ENCODE results near the gene CFAP161.

CFAP161 gene

GRCh38 chr15:81197255-81197630 lies 63.2 kb downstream of the CFAP161 start:
- peaks cover 46% of the 10 kb centered on the region for H3K27me3 Mint-ChIP-seq
- ATAC-seq = no peak
- H3K4me3 Mint-ChIP-seq = no peak overlapping the region
- no peaks in the 10 kb centered on the region for H3K36me3 Mint-ChIP-seq
- no peaks in the 10 kb centered on the region for H3K4me1 Mint-ChIP-seq
- no peak overlapping the region for H3K27ac Mint-ChIP-seq
- no peaks in the 10 kb centered on the region for H3K9me3 Mint-ChIP-seq

DNA sequence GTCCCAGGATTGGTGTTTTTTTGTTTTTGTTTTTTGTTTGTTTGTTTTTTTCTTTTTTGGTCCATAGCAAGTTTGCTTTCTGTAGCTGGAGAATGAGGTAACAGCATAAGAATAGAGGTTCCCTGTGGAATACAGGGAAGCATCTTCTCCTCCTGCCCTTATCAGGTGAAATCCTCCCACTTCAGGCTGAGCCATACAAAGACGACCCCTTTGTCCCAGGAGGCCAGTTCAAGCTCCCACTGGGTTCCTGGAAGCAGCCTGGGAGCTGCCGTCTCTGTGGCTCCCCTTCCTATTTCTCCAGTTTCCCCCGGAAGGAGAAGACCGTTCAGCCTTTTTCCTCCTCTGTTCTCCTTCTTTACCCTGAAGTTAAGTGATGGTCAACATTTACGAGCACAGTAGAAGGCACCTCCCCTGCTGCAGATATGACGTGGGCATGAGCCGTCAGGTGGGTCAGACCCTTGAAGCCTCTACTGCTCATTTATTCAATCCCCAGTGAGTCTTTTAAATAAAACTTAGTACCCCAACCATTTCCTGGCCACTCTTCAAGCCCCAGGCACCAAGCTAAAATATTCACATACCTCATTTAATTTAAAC lies 63.7 kb downstream of the CFAP161 start:
- Mint-ChIP-seq H3K36me3 (no peaks in the 10 kb centered on the region), H3K4me1 (no peaks in the 10 kb centered on the region), H3K27me3 (peaks cover 41% of the 10 kb centered on the region), H3K27ac (no peak overlapping the region), H3K9me3 (no peaks in the 10 kb centered on the region), H3K4me3 (no peak overlapping the region)
- no peak for ATAC-seq

All from stimulated activated memory B cell treated with anti-CD40 and anti-IgM and Interleukin-4, amounts not matched to agents 10 μg/mL and 1 μg/mL and 100 μg/mL, for 72 hours (primary cell).